ENCODE results near the gene AQP10.
"Not testable (repeated sequence)": the region's sequence is repeated elsewhere in the genome, so short reads cannot be mapped to it uniquely, and the experiment has no call there.

The AQP10 gene

DNA sequence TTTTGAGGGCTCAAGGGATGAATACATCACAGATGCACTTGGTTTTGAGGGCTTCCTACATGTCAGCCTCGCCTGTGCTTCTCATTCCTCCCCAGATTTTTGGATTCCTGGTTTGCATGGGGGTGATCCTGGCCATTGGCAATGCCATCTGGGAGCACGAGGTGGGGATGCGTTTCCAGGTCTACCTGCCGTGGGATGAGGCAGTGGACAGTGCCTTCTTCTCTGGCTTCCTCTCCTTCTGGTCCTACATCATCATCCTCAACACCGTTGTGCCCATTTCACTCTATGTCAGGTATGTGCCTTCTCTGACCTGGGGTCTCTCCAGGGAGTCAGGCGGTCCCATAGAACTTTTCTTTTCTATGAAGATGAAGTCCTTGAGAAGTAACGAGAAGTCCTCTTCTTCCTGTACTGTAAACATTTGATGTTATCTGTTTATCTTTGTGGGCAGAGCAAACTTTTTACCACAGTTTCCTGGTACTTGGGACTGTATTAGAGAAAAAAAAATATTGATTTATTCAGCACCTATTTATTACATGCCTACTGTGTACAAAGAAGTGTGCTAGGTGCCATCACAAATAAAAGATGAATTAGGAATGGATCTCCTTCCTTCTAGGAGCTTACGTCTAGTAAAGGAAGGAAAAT is 16.5 kb downstream of the AQP10 start:
- H3K9ac ChIP-seq (ENCODE audit: low read depth, low read length, poor library complexity, severe bottlenecking) = peak overlapping the region; percentile 10
- H3K27me3 ChIP-seq (ENCODE audit: insufficient read depth, low read length, poor library complexity, severe bottlenecking) = no peaks in the 10 kb centered on the region
- peaks cover 25% of the 10 kb centered on the region for H3K4me1 ChIP-seq (ENCODE audit: insufficient read depth, low read length, poor library complexity, severe bottlenecking)
- no peaks in the 10 kb centered on the region for H3K79me2 ChIP-seq (ENCODE audit: insufficient read depth, low read length)
- peaks cover 42% of the 10 kb centered on the region; the same call in 1 of the 2 replicates for H3K36me3 ChIP-seq (ENCODE audit: insufficient read depth, low read length)
- no peaks in the 10 kb centered on the region for H3K9me3 ChIP-seq (ENCODE audit: insufficient read depth, low read depth, low read length)
- no peaks in the 10 kb centered on the region for H4K20me1 ChIP-seq (ENCODE audit: insufficient read depth, low read length, poor library complexity, severe bottlenecking)
- no peaks in the 10 kb centered on the region for H3K9me2 ChIP-seq (replicated peaks; ENCODE audit: low read depth, low read length)
- no peak overlapping the region for H2AFZ ChIP-seq (ENCODE audit: low read length)
- TF ChIP-seq CTCF (conservative IDR thresholded peaks at IDR 0.05; ENCODE audit: low read length) = no peak
- TF ChIP-seq EZH2phosphoT487 (IDR thresholded peaks at IDR 0.05; ENCODE audit: borderline replicate concordance) = no peak
- H3F3A ChIP-seq (ENCODE audit: low read depth) = no peaks in the 10 kb centered on the region; the same call in 1 of the 2 replicates
- no peak overlapping the region for H3K4me3 ChIP-seq (ENCODE audit: low read length, poor library complexity, severe bottlenecking)
- peak overlapping the region; percentile 35 for H3K4me2 ChIP-seq (ENCODE audit: low read depth, low read length, poor library complexity, severe bottlenecking)

- H3K4me2 ChIP-seq (ENCODE audit: low read depth, low read length, poor library complexity, severe bottlenecking) = no peak overlapping the region
- H2AFZ ChIP-seq (ENCODE audit: low read length) = no peak overlapping the region
- peaks cover 36% of the 10 kb centered on the region for H3K4me1 ChIP-seq (ENCODE audit: insufficient read depth, low read length, poor library complexity, severe bottlenecking)
- no peak overlapping the region for H3K9ac ChIP-seq (ENCODE audit: low read depth, low read length, poor library complexity, severe bottlenecking)
- TF ChIP-seq EZH2phosphoT487 (IDR thresholded peaks at IDR 0.05; ENCODE audit: borderline replicate concordance) (no peak), CTCF (conservative IDR thresholded peaks at IDR 0.05; ENCODE audit: low read length) (no peak)
- H3K9me2 ChIP-seq (replicated peaks; ENCODE audit: low read depth, low read length) = no peaks in the 10 kb centered on the region
- no peaks in the 10 kb centered on the region for H3K9me3 ChIP-seq (ENCODE audit: insufficient read depth, low read depth, low read length)
- no peaks in the 10 kb centered on the region; the same call in 1 of the 2 replicates for H3F3A ChIP-seq (ENCODE audit: low read depth)
- no peak overlapping the region for H3K4me3 ChIP-seq (ENCODE audit: low read length, poor library complexity, severe bottlenecking)
- H3K27me3 ChIP-seq (ENCODE audit: insufficient read depth, low read length, poor library complexity, severe bottlenecking) = no peaks in the 10 kb centered on the region
- no peaks in the 10 kb centered on the region for H4K20me1 ChIP-seq (ENCODE audit: insufficient read depth, low read length, poor library complexity, severe bottlenecking)
- H3K79me2 ChIP-seq (ENCODE audit: insufficient read depth, low read length) = no peaks in the 10 kb centered on the region
- peaks cover 56% of the 10 kb centered on the region; the same call in 1 of the 2 replicates for H3K36me3 ChIP-seq (ENCODE audit: insufficient read depth, low read length)
Observed at GRCh38 chr1:154338875-154339274, 18.0 kb downstream of the AQP10 start.

- H3K27me3 ChIP-seq (ENCODE audit: insufficient read depth, low read length, poor library complexity, severe bottlenecking); H3K79me2 ChIP-seq (ENCODE audit: insufficient read depth, low read length): not testable (repeated sequence)
- H3K36me3 ChIP-seq (ENCODE audit: insufficient read depth, low read length) = peaks cover 71% of the 10 kb centered on the region; the same call in 1 of the 2 replicates
Observed at GRCh38 chr1:154341366-154341765, 20.5 kb downstream of the AQP10 start.

DNA sequence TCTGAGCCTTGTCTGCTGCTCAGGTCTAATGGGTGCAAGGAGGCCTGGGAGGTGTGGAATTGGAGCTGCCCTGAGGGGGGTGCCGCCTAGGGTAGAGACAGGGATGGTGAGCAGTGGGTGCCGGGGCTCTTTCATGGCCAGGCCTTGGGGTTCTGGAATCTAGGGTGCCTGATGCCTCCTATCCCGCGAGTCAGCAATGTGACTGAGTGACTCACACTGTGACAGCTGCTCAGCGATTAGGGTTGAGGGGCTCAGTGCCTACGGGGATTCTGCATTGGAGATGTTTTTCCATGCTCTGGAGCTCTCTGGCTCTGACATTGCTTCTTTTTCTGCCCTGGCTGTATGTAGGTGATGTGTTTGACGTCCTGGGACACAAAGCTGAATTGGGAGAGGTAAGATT is 21.2 kb downstream of the AQP10 start:
- H3K4me2 ChIP-seq (ENCODE audit: low read depth, low read length, poor library complexity, severe bottlenecking) = peak overlapping the region; percentile 39
- H3K27me3 ChIP-seq (ENCODE audit: insufficient read depth, low read length, poor library complexity, severe bottlenecking) = no peaks in the 10 kb centered on the region
- TF ChIP-seq EZH2phosphoT487 (IDR thresholded peaks at IDR 0.05; ENCODE audit: borderline replicate concordance) (no peak), CTCF (conservative IDR thresholded peaks at IDR 0.05; ENCODE audit: low read length) (no peak)
- H3K36me3 ChIP-seq (ENCODE audit: insufficient read depth, low read length) = peaks cover 74% of the 10 kb centered on the region; the same call in 1 of the 2 replicates
- no peak overlapping the region for H3K9ac ChIP-seq (ENCODE audit: low read depth, low read length, poor library complexity, severe bottlenecking)
- H3K79me2 ChIP-seq (ENCODE audit: insufficient read depth, low read length) = no peaks in the 10 kb centered on the region
- peaks cover 28% of the 10 kb centered on the region for H3K4me1 ChIP-seq (ENCODE audit: insufficient read depth, low read length, poor library complexity, severe bottlenecking)
- no peaks in the 10 kb centered on the region for H3K9me3 ChIP-seq (ENCODE audit: insufficient read depth, low read depth, low read length)
- no peak overlapping the region for H3K4me3 ChIP-seq (ENCODE audit: low read length, poor library complexity, severe bottlenecking)
- H4K20me1 ChIP-seq (ENCODE audit: insufficient read depth, low read length, poor library complexity, severe bottlenecking) = no peaks in the 10 kb centered on the region
- H3K9me2 ChIP-seq (replicated peaks; ENCODE audit: low read depth, low read length) = no peaks in the 10 kb centered on the region
- no peaks in the 10 kb centered on the region for H3F3A ChIP-seq (ENCODE audit: low read depth)
- no peak overlapping the region for H2AFZ ChIP-seq (ENCODE audit: low read length)

More at GRCh38 chr1:154341366-154341765, 20.5 kb downstream of the AQP10 start:
- H4K20me1 ChIP-seq (ENCODE audit: insufficient read depth, low read length, poor library complexity, severe bottlenecking); H2AFZ ChIP-seq (ENCODE audit: low read length); H3K4me2 ChIP-seq (ENCODE audit: low read depth, low read length, poor library complexity, severe bottlenecking); H3F3A ChIP-seq (ENCODE audit: low read depth); H3K9me2 ChIP-seq (replicated peaks; ENCODE audit: low read depth, low read length); H3K9ac ChIP-seq (ENCODE audit: low read depth, low read length, poor library complexity, severe bottlenecking); H3K9me3 ChIP-seq (ENCODE audit: insufficient read depth, low read depth, low read length); H3K4me3 ChIP-seq (ENCODE audit: low read length, poor library complexity, severe bottlenecking): not testable (repeated sequence)
- H3K4me1 ChIP-seq (ENCODE audit: insufficient read depth, low read length, poor library complexity, severe bottlenecking) = peaks cover 29% of the 10 kb centered on the region
